SK-N-SH (cell line): ENCODE data around the gene GCN1. TPM values are rescaled to one million over a fixed set of nuclear protein-coding genes. Genes with fewer than 3 reads are reported as not detected.

Experiments
- CTCF ChIA-PET: fragments of 300-600, 350-600 bp; formaldehyde crosslinking; extraction: SDS; loops from one replicate; lab custom pipeline; 2021; lab: Yijun Ruan, JAX
- POLR2A ChIA-PET: fragments of 350-600 bp; sonication (Branson Sonifier 250); formaldehyde crosslinking; extraction: SDS; loops from one replicate; lab custom pipeline; 2020; ENCODE audit warnings: antibody characterized with exemption, inconsistent platforms; lab: Yijun Ruan, JAX
- DNase-seq: peaks from one replicate; pipeline ENCODE4 v3.0.0; 2012
- H2AFZ ChIP-seq: fragments of 200-600 bp; sonication (generic); 2 replicates; pipeline ENCODE4 v1.8.1; 2016; ENCODE audit warnings: antibody characterized with exemption, mild to moderate bottlenecking, low read depth
- H3F3A ChIP-seq: fragments of 200-600 bp; sonication (generic); replicated peaks from 2 replicates; pipeline ENCODE3; 2016; ENCODE audit warnings: antibody characterized with exemption, mild to moderate bottlenecking; ENCODE audit not compliant: insufficient read depth
- H3K27ac ChIP-seq, 2 experiments: fragments of 200-500 bp in 1 of 2; fragments of 200-600 bp in 1 of 2; sonication (Bioruptor generic) in 1 of 2; sonication (generic), shearing (Covaris generic) in 1 of 2; 2 replicates each; pipeline versions ENCODE4 v1.5.1 to v1.6.1; 2014 to 2016; ENCODE audit warnings: low read depth in 2 of 2, inconsistent platforms in 1 of 2, low read length in 1 of 2, mild to moderate bottlenecking in 1 of 2, mixed read lengths in 1 of 2
- H3K27me3 ChIP-seq: fragments of 200-600 bp; sonication (generic), shearing (Covaris generic); 2 replicates; pipeline ENCODE4 v1.6.1; 2016; ENCODE audit warnings: mixed run types; ENCODE audit not compliant: insufficient read depth
- H3K36me3 ChIP-seq, 2 experiments: fragments of 200-500 bp in 1 of 2; fragments of 200-600 bp in 1 of 2; sonication (Bioruptor generic) in 1 of 2; sonication (generic) in 1 of 2; replicated peaks in 1 of 2; 2 replicates each; pipeline versions ENCODE3 to v1.5.1; 2014 to 2016; ENCODE audit warnings: low read length in 1 of 2, mild to moderate bottlenecking in 1 of 2; ENCODE audit not compliant: insufficient read depth in 2 of 2, control insufficient read depth in 1 of 2
- H3K4me1 ChIP-seq, 2 experiments: fragments of 200-500 bp in 1 of 2; fragments of 200-600 bp in 1 of 2; sonication (Bioruptor generic) in 1 of 2; sonication (generic), shearing (Covaris generic) in 1 of 2; 2 replicates each; pipeline versions ENCODE4 v1.5.1 to v1.6.1; 2014 to 2016; ENCODE audit warnings: low read depth in 1 of 2, low read length in 1 of 2, mixed run types in 1 of 2; ENCODE audit not compliant: insufficient read depth in 2 of 2, control insufficient read depth in 1 of 2
- H3K4me2 ChIP-seq: fragments of 200-600 bp; sonication (generic), shearing (Covaris generic); 2 replicates; pipeline ENCODE4 v1.6.1; 2017; ENCODE audit warnings: mixed run types
- H3K4me3 ChIP-seq, 2 experiments: fragments of 200-500 bp in 1 of 2; fragments of 200-600 bp in 1 of 2; sonication (Bioruptor generic) in 1 of 2; sonication (generic), shearing (Covaris generic) in 1 of 2; 2 replicates each; pipeline versions ENCODE4 v1.5.1 to v1.8.1; 2014 to 2016; ENCODE audit warnings: low read depth in 2 of 2, inconsistent platforms in 1 of 2, low read length in 1 of 2, mild to moderate bottlenecking in 1 of 2, mixed read lengths in 1 of 2, moderate library complexity in 1 of 2
- H3K79me2 ChIP-seq: fragments of 200-600 bp; sonication (generic); 2 replicates; pipeline ENCODE4 v1.8.1; 2017; ENCODE audit warnings: mild to moderate bottlenecking; ENCODE audit not compliant: insufficient read depth
- H3K9ac ChIP-seq: fragments of 200-600 bp; sonication (generic); 2 replicates; pipeline ENCODE4 v1.6.1; 2017; ENCODE audit warnings: mixed run types
- H3K9me2 ChIP-seq: fragments of 200-600 bp; sonication (generic); 2 replicates; pipeline ENCODE4 v1.6.1; 2017; ENCODE audit warnings: mixed run types
- H3K9me3 ChIP-seq: fragments of 200-600 bp; sonication (generic); 2 replicates; pipeline ENCODE4 v1.6.1; 2017; ENCODE audit warnings: mixed run types, mild to moderate bottlenecking, moderate library complexity
- H4K20me1 ChIP-seq: fragments of 200-600 bp; sonication (generic); 2 replicates; pipeline ENCODE4 v1.6.1; 2017; ENCODE audit warnings: mild to moderate bottlenecking, mixed run types; ENCODE audit not compliant: insufficient read depth
- EP300 ChIP-seq, 2 experiments: IDR thresholded peaks; 2 replicates each; pipeline versions ENCODE4 v1.4.0 to v1.6.1; 2012; ENCODE audit warnings: borderline replicate concordance in 1 of 2, low read depth in 1 of 2, low read length in 1 of 2
- FOSL2 ChIP-seq: IDR thresholded peaks from 2 replicates; pipeline ENCODE4 v1.4.0; 2012; ENCODE audit warnings: low read depth, mild to moderate bottlenecking, moderate library complexity, borderline replicate concordance
- GATA2 ChIP-seq: sonication (generic); formaldehyde crosslinking; IDR thresholded peaks from 2 replicates; pipeline ENCODE4 v1.5.0; 2020; ENCODE audit warnings: mild to moderate bottlenecking, missing genetic modification reagents
- NFIC ChIP-seq: IDR thresholded peaks from 2 replicates; pipeline ENCODE4 v1.4.0; 2012; ENCODE audit warnings: borderline replicate concordance
- NRF1 ChIP-seq: IDR thresholded peaks from 2 replicates; pipeline ENCODE4 v1.6.1; 2012; ENCODE audit warnings: low read depth, mild to moderate bottlenecking, low read length
- PBX3 ChIP-seq: IDR thresholded peaks from 2 replicates; pipeline ENCODE4; 2012
- POLR2AphosphoS5 ChIP-seq: IDR thresholded peaks from 2 replicates; pipeline ENCODE4 v1.6.1; 2012; ENCODE audit warnings: low read depth, low read length
- RAD21 ChIP-seq: IDR thresholded peaks from 2 replicates; pipeline ENCODE4 v1.6.1; 2012; ENCODE audit warnings: mild to moderate bottlenecking, low read length
- RCOR1 ChIP-seq: fragments of 150-350 bp; IDR thresholded peaks from 2 replicates; pipeline ENCODE4 v1.6.1; 2017; ENCODE audit warnings: antibody characterized with exemption, low read length
- SIN3A ChIP-seq: IDR thresholded peaks from 2 replicates; pipeline ENCODE4 v1.6.1; 2012; ENCODE audit warnings: low read depth, mild to moderate bottlenecking, low read length, moderate library complexity, borderline replicate concordance
- SMC3 ChIP-seq: IDR thresholded peaks from 2 replicates; pipeline ENCODE4 v1.6.1; 2012; ENCODE audit warnings: low read depth, low read length, improper control_type of control experiment
- TAF1 ChIP-seq: IDR thresholded peaks from 2 replicates; pipeline ENCODE4 v1.6.1; 2012; ENCODE audit warnings: low read depth, mild to moderate bottlenecking, low read length, moderate library complexity, borderline replicate concordance
- TEAD4 ChIP-seq: IDR thresholded peaks from 2 replicates; pipeline ENCODE4 v1.4.0; 2012; ENCODE audit warnings: mild to moderate bottlenecking, borderline replicate concordance; ENCODE audit not compliant: insufficient read depth
- USF1 ChIP-seq: IDR thresholded peaks from 2 replicates; pipeline ENCODE4 v1.4.0; 2012; ENCODE audit warnings: low read depth, borderline replicate concordance
- YY1 ChIP-seq: IDR thresholded peaks from 2 replicates; pipeline ENCODE4 v1.4.0; 2012; ENCODE audit warnings: low read depth, mild to moderate bottlenecking
- ZBTB33 ChIP-seq: IDR thresholded peaks from 2 replicates; pipeline ENCODE4 v1.4.0; 2012; ENCODE audit warnings: low read depth, borderline replicate concordance
- WGBS: methylation state at CpG from one replicate; pipeline ENCODE4 v1.1.6; 2017; ENCODE audit warnings: low lambda C conversion rate; 5-methylcytosine and 5-hydroxymethylcytosine counted together
- polyA plus RNA-seq, 3 experiments: library from polyadenylated mRNA; depleted of rRNA; stranded (reverse); fragments of >200 nt; gene quantifications; 2 replicates each; pipeline ENCODE4 v1.2.3, GENCODE V29; 2012
- TF ChIP-seq, protein P1 (sequence below): IDR thresholded peaks from 2 replicates; pipeline ENCODE4 v1.6.1; 2012; ENCODE audit warnings: mild to moderate bottlenecking, low read depth, low read length, moderate library complexity
- TF ChIP-seq, protein P2 (sequence below): fragments of 200-600 bp; sonication (generic); IDR thresholded peaks from 2 replicates; pipeline ENCODE4 v1.6.1; 2017; ENCODE audit warnings: antibody characterized with exemption, mild to moderate bottlenecking, moderate library complexity

The GCN1 gene
- polyA plus RNA-seq, 1 of the 3 experiments (the other 2 are of a cell fraction) = 54.4 TPM

- Histone ChIP-seq H3F3A (no peaks in the 10 kb centered on the region), H3K4me3 (no peak overlapping the region), H3K4me2 (no peak overlapping the region), H3K27ac (no peak overlapping the region; a peak in 1 of 4 replicates), H3K9me3 (no peaks in the 10 kb centered on the region), H3K79me2 (peaks cover 100% of the 10 kb centered on the region), H4K20me1 (peaks cover 99% of the 10 kb centered on the region), H3K27me3 (no peaks in the 10 kb centered on the region), H3K4me1 (peaks cover 5 to 8% of the 10 kb centered on the region in 2 experiments; a peak in 3 of 4 replicates), H3K9ac (no peak overlapping the region), H3K9me2 (no peaks in the 10 kb centered on the region), H2AFZ (no peak overlapping the region), H3K36me3 (peaks cover 0 to 2% of the 10 kb centered on the region in 2 experiments)
- ChIA-PET CTCF (interaction anchor here (1.5 to 1.6 kb wide), 2 partner anchors 10 to 16 kb away, joined by 5 to 7 read pairs; no protein-coding TSS in a partner anchor), POLR2A (no interaction called here)
- 92% methylated on average over 25 of the region's 26 CpGs for WGBS
- no peak for DNase-seq
- TF ChIP-seq POLR2AphosphoS5 (no peak), TEAD4 (no peak), YY1 (no peak), SIN3A (no peak), TAF1 (no peak), EP300 (IDR thresholded peaks at IDR 0.05; ENCODE audit: borderline replicate concordance in 1 of 2, low read depth in 1 of 2, low read length in 1 of 2) (no peak), GATA2 (CRISPR knock-in tag) (no peak), USF1 (no peak), FOSL2 (no peak), ZBTB33 (no peak), SMC3 (no peak), NRF1 (no peak), RAD21 (no peak), NFIC (no peak), RCOR1 (no peak), PBX3 (no peak)
- TF ChIP-seq, protein P1, sequence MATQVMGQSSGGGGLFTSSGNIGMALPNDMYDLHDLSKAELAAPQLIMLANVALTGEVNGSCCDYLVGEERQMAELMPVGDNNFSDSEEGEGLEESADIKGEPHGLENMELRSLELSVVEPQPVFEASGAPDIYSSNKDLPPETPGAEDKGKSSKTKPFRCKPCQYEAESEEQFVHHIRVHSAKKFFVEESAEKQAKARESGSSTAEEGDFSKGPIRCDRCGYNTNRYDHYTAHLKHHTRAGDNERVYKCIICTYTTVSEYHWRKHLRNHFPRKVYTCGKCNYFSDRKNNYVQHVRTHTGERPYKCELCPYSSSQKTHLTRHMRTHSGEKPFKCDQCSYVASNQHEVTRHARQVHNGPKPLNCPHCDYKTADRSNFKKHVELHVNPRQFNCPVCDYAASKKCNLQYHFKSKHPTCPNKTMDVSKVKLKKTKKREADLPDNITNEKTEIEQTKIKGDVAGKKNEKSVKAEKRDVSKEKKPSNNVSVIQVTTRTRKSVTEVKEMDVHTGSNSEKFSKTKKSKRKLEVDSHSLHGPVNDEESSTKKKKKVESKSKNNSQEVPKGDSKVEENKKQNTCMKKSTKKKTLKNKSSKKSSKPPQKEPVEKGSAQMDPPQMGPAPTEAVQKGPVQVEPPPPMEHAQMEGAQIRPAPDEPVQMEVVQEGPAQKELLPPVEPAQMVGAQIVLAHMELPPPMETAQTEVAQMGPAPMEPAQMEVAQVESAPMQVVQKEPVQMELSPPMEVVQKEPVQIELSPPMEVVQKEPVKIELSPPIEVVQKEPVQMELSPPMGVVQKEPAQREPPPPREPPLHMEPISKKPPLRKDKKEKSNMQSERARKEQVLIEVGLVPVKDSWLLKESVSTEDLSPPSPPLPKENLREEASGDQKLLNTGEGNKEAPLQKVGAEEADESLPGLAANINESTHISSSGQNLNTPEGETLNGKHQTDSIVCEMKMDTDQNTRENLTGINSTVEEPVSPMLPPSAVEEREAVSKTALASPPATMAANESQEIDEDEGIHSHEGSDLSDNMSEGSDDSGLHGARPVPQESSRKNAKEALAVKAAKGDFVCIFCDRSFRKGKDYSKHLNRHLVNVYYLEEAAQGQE = no peak
- TF ChIP-seq, protein P2, sequence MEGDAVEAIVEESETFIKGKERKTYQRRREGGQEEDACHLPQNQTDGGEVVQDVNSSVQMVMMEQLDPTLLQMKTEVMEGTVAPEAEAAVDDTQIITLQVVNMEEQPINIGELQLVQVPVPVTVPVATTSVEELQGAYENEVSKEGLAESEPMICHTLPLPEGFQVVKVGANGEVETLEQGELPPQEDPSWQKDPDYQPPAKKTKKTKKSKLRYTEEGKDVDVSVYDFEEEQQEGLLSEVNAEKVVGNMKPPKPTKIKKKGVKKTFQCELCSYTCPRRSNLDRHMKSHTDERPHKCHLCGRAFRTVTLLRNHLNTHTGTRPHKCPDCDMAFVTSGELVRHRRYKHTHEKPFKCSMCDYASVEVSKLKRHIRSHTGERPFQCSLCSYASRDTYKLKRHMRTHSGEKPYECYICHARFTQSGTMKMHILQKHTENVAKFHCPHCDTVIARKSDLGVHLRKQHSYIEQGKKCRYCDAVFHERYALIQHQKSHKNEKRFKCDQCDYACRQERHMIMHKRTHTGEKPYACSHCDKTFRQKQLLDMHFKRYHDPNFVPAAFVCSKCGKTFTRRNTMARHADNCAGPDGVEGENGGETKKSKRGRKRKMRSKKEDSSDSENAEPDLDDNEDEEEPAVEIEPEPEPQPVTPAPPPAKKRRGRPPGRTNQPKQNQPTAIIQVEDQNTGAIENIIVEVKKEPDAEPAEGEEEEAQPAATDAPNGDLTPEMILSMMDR = no peak
Measured at GRCh38 chr12:120110550-120111501, 83.7 kb downstream of the GCN1 start.
